Smooth muscle cell (in vitro differentiated cells): ENCODE results near the gene ATF2. TPM values are rescaled to one million over a fixed set of nuclear protein-coding genes. Genes with fewer than 3 reads are reported as not detected.

Experiments used
- DNase-seq: peaks from one replicate; lab custom pipeline; 2025; ENCODE audit not compliant: unreplicated experiment; lab: John Stamatoyannopoulos, UW
- H2AFZ ChIP-seq: fragments of 200-600 bp; sonication (generic); 2 replicates; pipeline ENCODE4 v1.6.0; 2016; ENCODE audit warnings: antibody characterized with exemption, low read depth, mild to moderate bottlenecking
- H3F3A ChIP-seq: fragments of 200-600 bp; sonication (generic); 2 replicates; pipeline ENCODE4 v1.6.0; 2017; ENCODE audit warnings: antibody characterized with exemption, low read depth
- H3K27ac ChIP-seq: fragments of 200-600 bp; sonication (generic); 2 replicates; pipeline ENCODE4 v1.5.1; 2016; ENCODE audit warnings: low read depth, mild to moderate bottlenecking
- H3K27me3 ChIP-seq: fragments of 200-600 bp; sonication (generic); 2 replicates; pipeline ENCODE4 v1.6.1; 2016; ENCODE audit warnings: low read depth, mild to moderate bottlenecking
- H3K36me3 ChIP-seq: fragments of 200-600 bp; sonication (generic); 2 replicates; pipeline ENCODE4 v1.5.1; 2016; ENCODE audit warnings: low read depth
- H3K4me1 ChIP-seq: fragments of 200-600 bp; sonication (generic); 2 replicates; pipeline ENCODE4 v1.5.1; 2016; ENCODE audit warnings: low read depth
- H3K4me2 ChIP-seq: fragments of 200-600 bp; sonication (generic); 2 replicates; pipeline ENCODE4 v1.6.0; 2016; ENCODE audit warnings: mild to moderate bottlenecking
- H3K4me3 ChIP-seq: fragments of 200-600 bp; sonication (generic); 2 replicates; pipeline ENCODE4 v1.5.1; 2016; ENCODE audit warnings: mild to moderate bottlenecking
- H3K79me2 ChIP-seq: fragments of 200-600 bp; sonication (generic); 2 replicates; pipeline ENCODE4 v1.6.0; 2016; ENCODE audit warnings: low read depth, mild to moderate bottlenecking
- H3K9ac ChIP-seq: fragments of 200-600 bp; sonication (generic); 2 replicates; pipeline ENCODE4 v1.6.0; 2016; ENCODE audit warnings: low read depth
- H3K9me3 ChIP-seq: fragments of 200-600 bp; sonication (generic); replicated peaks from 2 replicates; pipeline ENCODE4 v1.5.1; 2016; ENCODE audit warnings: low read depth
- H4K20me1 ChIP-seq: fragments of 200-600 bp; sonication (generic); 2 replicates; pipeline ENCODE4 v1.6.0; 2016; ENCODE audit warnings: low read depth
- CTCF ChIP-seq: fragments of 200-600 bp; sonication (generic); IDR thresholded peaks from 2 replicates; pipeline ENCODE4 v1.5.1; 2017; ENCODE audit warnings: borderline replicate concordance, mild to moderate bottlenecking, antibody characterized with exemption; ENCODE audit not compliant: insufficient read depth, poor library complexity, severe bottlenecking
- WGBS: methylation state at CpG from one replicate; pipeline ENCODE4 v1.1.7; 2016; ENCODE audit warnings: low lambda C conversion rate; 5-methylcytosine and 5-hydroxymethylcytosine counted together
- polyA plus RNA-seq: library from polyadenylated mRNA; unstranded; fragments of >200 nt; fragmentation: Nextera tagmentation; extraction: Ambion mirVana; gene quantifications from 2 replicates; pipeline ENCODE4 v1.2.1, GENCODE V29; 2016
- total RNA-seq: library from RNA; depleted of rRNA; stranded (reverse); fragments of >200 nt; gene quantifications from 2 replicates; pipeline ENCODE4 v1.2.3, GENCODE V29; 2014

The ATF2 gene
- total RNA-seq (59.6 and 72.5 TPM in 2 replicates), polyA plus RNA-seq (17.8 and 28.0 TPM in 2 replicates)

- no peaks in the 10 kb centered on the region for H3K9me3 ChIP-seq
- no peaks in the 10 kb centered on the region for H3K27me3 ChIP-seq
- 1% methylated on average over 51 of the region's 56 CpGs for WGBS
- TF ChIP-seq CTCF, result no peak
- H4K20me1 ChIP-seq, result peaks cover 38% of the 10 kb centered on the region
- peak within 1 kb of the TSS; percentile 94 for H3K4me3 ChIP-seq
- H3K27ac ChIP-seq, result peak within 1 kb of the TSS; percentile 92
- H3K4me2 ChIP-seq, result peak within 1 kb of the TSS; percentile 98
- H3K9ac ChIP-seq, result peak within 1 kb of the TSS; percentile 99
- H3K79me2 ChIP-seq, result peaks cover 54% of the 10 kb centered on the region
- H3K36me3 ChIP-seq, result no peaks in the 10 kb centered on the region
- H3F3A ChIP-seq, result no peaks in the 10 kb centered on the region
- peak; percentile 89 for DNase-seq
- peaks cover 7% of the 10 kb centered on the region for H3K4me1 ChIP-seq
- peak within 1 kb of the TSS; percentile 97 for H2AFZ ChIP-seq
Observed at GRCh38 chr2:175167792-175168563, at the start of gene ATF2. Gene ATF2 (minus strand): TSS chr2:175168203. CDS start chr2:175136443, 31,760 bp downstream.

DNA sequence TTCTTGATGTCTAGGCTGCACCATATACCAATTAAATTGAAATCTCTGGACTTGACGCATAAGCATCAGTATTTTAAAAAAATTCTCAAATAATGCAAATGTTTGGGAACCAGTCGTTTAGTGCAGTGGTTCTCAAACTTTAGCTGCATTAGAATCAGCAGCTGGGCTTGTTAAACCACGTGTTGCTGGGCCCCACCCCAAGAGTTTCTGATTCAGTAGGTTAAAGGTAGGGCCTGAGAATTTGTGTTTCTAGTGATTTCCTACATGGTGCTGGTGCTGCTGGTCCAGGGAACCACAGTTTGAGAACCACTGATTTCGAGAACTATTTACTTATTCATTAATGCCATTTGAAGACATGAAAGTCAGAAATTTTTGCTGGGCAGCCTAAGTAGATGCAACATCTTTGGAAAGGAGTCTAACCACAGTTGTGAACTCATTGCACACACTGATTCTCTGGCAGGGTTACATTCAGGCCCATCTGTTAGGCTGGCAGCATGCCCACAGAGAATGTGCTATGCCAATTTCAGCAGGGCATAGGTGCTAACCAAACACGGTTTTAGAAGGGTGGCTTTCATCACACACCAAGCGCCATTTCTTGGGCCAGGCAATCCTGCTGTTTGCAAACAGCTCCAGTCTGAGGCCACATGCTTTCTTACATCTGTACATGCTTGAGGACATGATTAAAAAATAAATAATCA, 39.9 kb upstream of the ATF2 start:
- H4K20me1 ChIP-seq, result no peaks in the 10 kb centered on the region
- H3K9me3 ChIP-seq, result no peaks in the 10 kb centered on the region
- H3K27ac ChIP-seq, result no peak overlapping the region
- H3K36me3 ChIP-seq, result no peaks in the 10 kb centered on the region
- WGBS, result 88% methylated on average over 6 of the region's 6 CpGs
- H3K9ac ChIP-seq, result no peak overlapping the region
- DNase-seq, result no peak
- no peak overlapping the region for H3K4me2 ChIP-seq
- no peaks in the 10 kb centered on the region for H3F3A ChIP-seq
- no peak overlapping the region for H3K4me3 ChIP-seq
- no peak overlapping the region for H2AFZ ChIP-seq
- H3K4me1 ChIP-seq, result no peaks in the 10 kb centered on the region
- H3K79me2 ChIP-seq, result no peaks in the 10 kb centered on the region
- no peak for TF ChIP-seq CTCF
- H3K27me3 ChIP-seq, result peaks cover 15% of the 10 kb centered on the region

GRCh38 chr2:175206866-175207265, 38.9 kb upstream of the ATF2 start:
- no peak overlapping the region for H3K9ac ChIP-seq
- H3K4me1 ChIP-seq, result no peaks in the 10 kb centered on the region
- no peak overlapping the region for H2AFZ ChIP-seq
- no peaks in the 10 kb centered on the region for H3K36me3 ChIP-seq
- no peaks in the 10 kb centered on the region for H3F3A ChIP-seq
- no peak overlapping the region for H3K4me2 ChIP-seq
- WGBS, result 83% methylated on average over 3 of the region's 3 CpGs
- DNase-seq, result no peak
- H3K27me3 ChIP-seq, result peaks cover 25% of the 10 kb centered on the region
- TF ChIP-seq CTCF, result no peak
- H4K20me1 ChIP-seq, result no peaks in the 10 kb centered on the region
- H3K9me3 ChIP-seq, result no peaks in the 10 kb centered on the region
- H3K79me2 ChIP-seq, result no peaks in the 10 kb centered on the region
- no peak overlapping the region for H3K4me3 ChIP-seq
- no peak overlapping the region for H3K27ac ChIP-seq
